Memory B cell (primary cell): Measurements from ENCODE around the gene SLC6A6.

ENCODE experiments used
- ATAC-seq: fragments of 150-1000 bp; cut with Tn5 transposase; 2 replicates; pipeline ENCODE4 v1.10.0; 2021; ENCODE audit warnings: low read depth, mild to moderate bottlenecking, moderate library complexity
- DNase-seq, 2 donors: peaks; one replicate each; pipeline ENCODE4 v3.0.0; 2022; ENCODE audit warnings: low spot score in 2 of 2
- H3K27ac Mint-ChIP-seq: one replicate; pipeline ENCODE4 v1.8.0; 2022; ENCODE audit warnings: mild to moderate bottlenecking, moderate library complexity, mixed read lengths
- H3K27me3 Mint-ChIP-seq: one replicate; pipeline ENCODE4 v1.8.0; 2022; ENCODE audit warnings: mixed read lengths
- H3K36me3 Mint-ChIP-seq: one replicate; pipeline ENCODE4 v1.8.0; 2022; ENCODE audit warnings: mild to moderate bottlenecking, mixed read lengths
- H3K4me1 Mint-ChIP-seq: one replicate; pipeline ENCODE4 v1.8.0; 2022; ENCODE audit warnings: mixed read lengths
- H3K4me3 Mint-ChIP-seq: one replicate; pipeline ENCODE4 v1.8.0; 2022; ENCODE audit warnings: mild to moderate bottlenecking, moderate library complexity, mixed read lengths
- H3K9me3 Mint-ChIP-seq: one replicate; pipeline ENCODE4 v1.8.0; 2022; ENCODE audit warnings: mixed read lengths

SLC6A6 gene

DNA sequence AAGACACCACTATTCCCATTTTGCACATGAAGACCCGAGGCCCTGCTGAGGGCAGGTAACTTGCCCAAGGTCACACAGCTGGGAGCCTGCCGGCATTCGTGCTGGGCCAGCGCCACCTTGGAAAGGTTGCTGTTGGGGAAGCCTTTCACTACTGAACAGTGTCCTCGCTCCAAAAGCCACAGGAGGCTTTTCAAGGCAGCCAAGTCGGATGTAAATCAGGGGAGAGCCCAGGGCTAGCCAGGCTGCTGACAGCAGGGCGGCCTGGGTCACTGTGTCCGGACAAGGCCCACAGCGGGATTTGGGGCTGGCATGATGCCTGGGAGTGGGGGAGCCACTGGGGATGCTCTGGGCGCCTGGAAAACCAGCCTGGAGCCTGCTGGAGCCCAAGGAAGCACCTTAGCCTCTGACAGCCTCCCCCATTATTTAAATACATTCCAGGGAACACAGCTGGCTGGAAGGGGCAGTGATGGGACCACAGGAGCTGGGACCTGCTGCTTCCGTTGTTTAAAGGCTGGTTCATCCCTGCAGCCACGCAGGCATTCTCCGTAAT lies 10.5 kb downstream of the SLC6A6 start:
- H3K9me3 Mint-ChIP-seq: no peaks in the 10 kb centered on the region
- peaks cover 9% of the 10 kb centered on the region for H3K36me3 Mint-ChIP-seq
- ATAC-seq (no peak), DNase-seq (no peak)
- H3K27me3 Mint-ChIP-seq: no peaks in the 10 kb centered on the region
- peaks cover 19% of the 10 kb centered on the region for H3K4me1 Mint-ChIP-seq
- no peak overlapping the region for H3K4me3 Mint-ChIP-seq
- H3K27ac Mint-ChIP-seq: no peak overlapping the region

DNA sequence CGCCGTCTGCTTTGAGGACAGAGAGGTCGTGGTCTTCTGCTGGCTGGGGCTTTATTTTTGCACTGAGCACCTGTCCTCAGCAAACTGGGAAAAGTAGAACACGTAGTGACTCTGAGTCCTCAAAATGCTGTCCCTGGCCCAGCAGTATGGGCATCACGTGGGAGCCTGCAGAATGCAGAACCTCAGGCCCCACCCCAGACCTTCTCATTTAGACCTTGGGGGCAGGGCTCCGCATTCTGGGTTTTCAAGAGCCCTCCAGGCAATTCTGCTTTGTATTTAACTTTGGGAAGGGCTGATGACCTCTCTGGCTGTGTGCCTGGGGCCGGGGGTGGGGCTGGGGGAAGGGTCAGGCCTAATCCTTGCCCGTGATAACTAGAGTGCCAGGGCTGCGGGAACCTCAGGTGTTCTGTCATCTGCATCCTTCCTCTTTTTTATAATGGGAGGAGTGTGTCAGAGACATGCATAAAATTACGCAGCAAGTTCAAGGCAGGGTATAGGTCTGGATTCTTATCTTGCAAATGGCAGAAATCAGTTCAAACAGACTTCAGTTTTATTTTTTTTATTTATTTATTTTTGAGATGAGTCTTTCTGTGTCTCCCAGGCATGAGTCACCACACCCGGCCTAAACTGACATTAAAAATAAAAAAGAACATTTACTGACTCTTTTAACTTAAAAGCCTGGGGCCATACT lies 11.1 kb downstream of the SLC6A6 start:
- H3K9me3 Mint-ChIP-seq: no peaks in the 10 kb centered on the region
- H3K4me1 Mint-ChIP-seq: peaks cover 19% of the 10 kb centered on the region
- DNase-seq (no peak), ATAC-seq (peak; percentile 96)
- H3K4me3 Mint-ChIP-seq: no peak overlapping the region
- no peak overlapping the region for H3K27ac Mint-ChIP-seq
- no peaks in the 10 kb centered on the region for H3K27me3 Mint-ChIP-seq
- peaks cover 11% of the 10 kb centered on the region for H3K36me3 Mint-ChIP-seq

DNA sequence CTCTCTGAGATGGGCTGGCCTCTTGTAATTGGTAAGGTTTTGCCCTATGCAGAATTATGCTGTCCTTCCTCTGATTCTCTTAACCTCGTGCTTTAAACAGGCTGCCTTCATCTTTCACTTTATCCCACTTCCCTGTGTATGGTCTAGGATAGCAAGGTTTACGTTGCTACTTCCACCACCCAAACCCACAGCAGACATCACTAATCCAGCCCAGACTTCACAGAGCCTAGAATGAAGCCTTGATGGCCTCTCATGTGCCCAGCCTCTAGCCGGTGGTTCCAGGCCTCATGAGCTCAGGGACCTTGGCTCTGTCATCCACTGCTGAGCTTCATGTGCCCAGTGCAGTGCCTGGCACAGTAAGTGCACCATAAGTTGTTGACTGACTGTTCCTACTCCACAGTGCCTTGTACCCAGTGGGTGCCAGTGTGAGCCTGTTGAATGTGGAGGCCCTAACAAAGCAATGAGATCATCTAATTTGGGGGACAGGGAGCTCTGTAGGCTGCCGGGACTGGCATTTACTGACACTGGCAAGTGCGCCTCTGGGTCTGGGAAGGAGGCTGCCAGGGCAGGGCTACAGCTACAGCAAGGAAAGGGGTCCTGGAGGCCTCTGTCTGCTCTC lies 12.5 kb downstream of the SLC6A6 start:
- no peak for DNase-seq
- Mint-ChIP-seq H3K27ac (peak overlapping the region; percentile 92), H3K36me3 (peaks cover 11% of the 10 kb centered on the region), H3K9me3 (no peaks in the 10 kb centered on the region), H3K4me1 (peaks cover 24% of the 10 kb centered on the region), H3K27me3 (no peaks in the 10 kb centered on the region), H3K4me3 (no peak overlapping the region)
- ATAC-seq: no peak

DNA sequence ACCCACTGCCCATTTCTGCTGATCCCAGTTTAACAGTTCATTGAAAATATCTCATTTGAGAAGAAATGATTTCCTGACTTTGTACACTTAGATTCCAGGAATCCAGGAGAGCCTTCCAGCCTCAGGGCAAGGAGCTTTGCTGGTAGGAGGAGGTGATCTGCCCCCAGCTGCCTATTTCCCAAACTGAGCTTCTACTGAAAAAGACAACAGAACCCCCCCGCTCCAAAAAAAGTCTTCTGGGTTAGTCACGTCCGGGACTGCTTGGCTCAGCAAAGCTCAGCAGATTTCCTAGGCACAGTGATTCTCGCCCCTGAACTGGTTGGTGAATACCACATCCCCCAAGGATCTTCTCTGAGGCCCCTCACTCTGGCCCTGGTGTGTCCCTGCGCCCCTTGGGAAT lies 13.1 kb downstream of the SLC6A6 start:
- DNase-seq (no peak), ATAC-seq (no peak)
- peaks cover 11% of the 10 kb centered on the region for H3K36me3 Mint-ChIP-seq
- H3K4me1 Mint-ChIP-seq: peaks cover 20% of the 10 kb centered on the region
- H3K27me3 Mint-ChIP-seq: no peaks in the 10 kb centered on the region
- no peak overlapping the region for H3K27ac Mint-ChIP-seq
- no peaks in the 10 kb centered on the region for H3K9me3 Mint-ChIP-seq
- H3K4me3 Mint-ChIP-seq: no peak overlapping the region

DNA sequence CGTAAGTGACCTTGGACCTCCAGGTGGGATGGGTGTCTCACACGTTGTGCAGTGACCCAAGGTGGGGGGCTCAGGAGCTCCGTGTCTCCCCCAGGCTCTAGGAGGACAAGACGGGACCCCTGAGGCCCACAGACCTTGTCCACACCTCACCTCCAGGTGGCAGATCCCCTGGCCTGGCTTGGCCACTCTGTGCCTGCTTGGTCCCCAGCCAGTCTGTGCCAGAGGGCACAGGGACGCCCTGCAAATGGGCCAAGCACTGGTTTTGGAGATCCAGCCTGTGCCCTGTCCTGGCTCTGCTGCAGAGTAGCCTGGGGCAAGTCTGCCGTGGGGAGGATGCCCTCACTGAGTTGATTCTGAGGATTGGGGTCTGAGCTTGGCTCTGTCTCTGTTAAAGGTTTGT lies 14.0 kb downstream of the SLC6A6 start:
- H3K27me3 Mint-ChIP-seq: no peaks in the 10 kb centered on the region
- DNase-seq (no peak), ATAC-seq (no peak)
- no peaks in the 10 kb centered on the region for H3K9me3 Mint-ChIP-seq
- peaks cover 12% of the 10 kb centered on the region for H3K4me1 Mint-ChIP-seq
- H3K36me3 Mint-ChIP-seq: peaks cover 14% of the 10 kb centered on the region
- H3K27ac Mint-ChIP-seq: no peak overlapping the region
- no peak overlapping the region for H3K4me3 Mint-ChIP-seq

DNA sequence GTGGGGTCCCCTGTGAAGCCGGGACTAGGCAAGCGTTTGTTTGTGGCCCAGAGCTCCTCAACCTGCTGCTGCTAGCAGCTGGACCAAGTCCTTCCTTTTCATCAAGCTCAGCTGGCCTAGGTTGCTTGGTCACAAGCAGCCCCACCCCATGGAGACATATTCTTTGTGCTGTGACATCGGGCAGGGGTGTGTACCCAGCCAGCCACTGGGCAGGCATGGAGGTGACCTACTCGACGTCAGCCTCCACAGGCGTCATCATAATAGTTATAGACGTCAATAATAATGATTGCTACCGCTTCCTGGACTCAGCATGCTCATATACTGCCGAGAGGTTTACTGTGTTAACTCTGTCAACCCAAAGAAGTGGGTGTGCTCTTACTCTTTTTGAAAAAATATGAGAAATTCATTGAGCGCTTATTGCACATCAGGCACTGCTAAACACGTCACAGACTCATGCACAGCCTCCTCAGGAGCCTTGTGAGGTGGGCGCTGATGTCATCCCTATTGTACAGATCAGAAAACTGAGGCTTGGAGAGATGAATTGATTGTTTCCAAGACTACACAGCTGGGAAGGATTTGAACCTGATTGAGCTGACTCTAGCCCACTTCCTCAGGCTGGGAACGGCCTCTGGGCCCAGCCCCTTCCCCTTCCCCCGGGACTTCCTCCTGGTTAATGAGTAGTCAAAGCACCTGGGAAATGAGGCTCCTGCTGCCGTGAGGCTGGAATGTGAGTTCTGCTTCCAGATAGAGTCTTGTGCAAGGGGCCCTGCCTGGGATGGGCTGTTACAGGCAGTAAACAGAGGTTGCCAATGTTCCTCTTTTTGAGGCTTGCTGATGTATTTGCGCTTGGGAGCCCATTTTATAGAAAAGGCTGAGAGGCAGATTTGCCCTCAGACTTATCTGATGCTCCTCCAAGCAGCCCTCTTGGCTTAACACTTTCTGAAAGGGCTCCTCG lies 16.2 kb downstream of the SLC6A6 start:
- ATAC-seq (no peak), DNase-seq (no peak)
- Mint-ChIP-seq H3K4me1 (peaks cover 13% of the 10 kb centered on the region), H3K27ac (peak overlapping the region; percentile 51), H3K27me3 (no peaks in the 10 kb centered on the region), H3K4me3 (no peak overlapping the region), H3K9me3 (no peaks in the 10 kb centered on the region), H3K36me3 (peaks cover 14% of the 10 kb centered on the region)

DNA sequence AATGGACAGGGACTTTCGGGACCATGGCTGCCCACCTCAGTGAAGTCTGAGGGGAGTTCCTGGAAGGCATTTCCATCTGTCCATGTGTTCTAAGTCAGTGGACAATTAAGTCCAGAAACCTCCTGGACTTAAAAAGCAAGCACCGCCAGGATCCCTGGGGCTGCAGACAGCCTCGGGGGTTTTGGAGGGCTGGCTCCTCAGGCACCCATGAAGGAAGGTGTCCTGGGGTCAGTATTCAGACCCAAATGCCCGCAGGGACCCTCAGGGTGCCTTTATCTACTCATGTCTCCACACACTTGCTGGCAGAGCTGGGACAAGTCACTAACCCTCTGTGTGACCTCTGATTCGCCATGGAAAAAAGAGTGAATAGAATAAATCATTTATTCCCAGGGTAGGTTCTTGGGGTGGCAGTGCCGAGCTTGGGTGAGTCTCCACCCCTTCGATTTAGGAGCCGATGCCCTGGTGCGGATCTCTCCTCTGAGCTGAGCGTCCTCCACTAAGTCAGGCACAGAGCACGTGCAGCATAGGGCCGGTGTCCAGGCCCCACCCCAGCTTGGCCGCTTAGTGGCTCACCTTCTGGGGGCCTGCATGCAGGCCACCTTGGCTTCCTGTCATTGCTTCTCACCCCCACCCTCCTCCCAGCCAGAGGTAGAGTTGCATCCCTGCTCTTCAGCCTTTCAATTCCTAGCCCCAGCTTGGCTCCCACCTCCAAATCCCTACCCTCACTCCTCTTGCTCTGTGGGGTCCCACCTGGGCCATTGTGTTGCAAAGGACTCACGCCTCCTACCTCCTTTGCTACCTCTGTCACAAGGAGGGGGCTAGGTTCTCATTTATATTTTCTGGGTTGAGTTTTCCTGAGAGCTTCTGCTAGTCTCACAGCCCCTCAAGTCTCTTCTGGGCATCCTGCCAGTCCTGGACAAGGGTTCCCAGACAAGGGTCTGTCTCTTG lies 19.9 kb downstream of the SLC6A6 start:
- DNase-seq (no peak), ATAC-seq (no peak)
- H3K27ac Mint-ChIP-seq: peak overlapping the region; percentile 94
- H3K27me3 Mint-ChIP-seq: no peaks in the 10 kb centered on the region
- H3K4me3 Mint-ChIP-seq: no peak overlapping the region
- no peaks in the 10 kb centered on the region for H3K9me3 Mint-ChIP-seq
- peaks cover 5% of the 10 kb centered on the region for H3K36me3 Mint-ChIP-seq
- peaks cover 37% of the 10 kb centered on the region for H3K4me1 Mint-ChIP-seq

DNA sequence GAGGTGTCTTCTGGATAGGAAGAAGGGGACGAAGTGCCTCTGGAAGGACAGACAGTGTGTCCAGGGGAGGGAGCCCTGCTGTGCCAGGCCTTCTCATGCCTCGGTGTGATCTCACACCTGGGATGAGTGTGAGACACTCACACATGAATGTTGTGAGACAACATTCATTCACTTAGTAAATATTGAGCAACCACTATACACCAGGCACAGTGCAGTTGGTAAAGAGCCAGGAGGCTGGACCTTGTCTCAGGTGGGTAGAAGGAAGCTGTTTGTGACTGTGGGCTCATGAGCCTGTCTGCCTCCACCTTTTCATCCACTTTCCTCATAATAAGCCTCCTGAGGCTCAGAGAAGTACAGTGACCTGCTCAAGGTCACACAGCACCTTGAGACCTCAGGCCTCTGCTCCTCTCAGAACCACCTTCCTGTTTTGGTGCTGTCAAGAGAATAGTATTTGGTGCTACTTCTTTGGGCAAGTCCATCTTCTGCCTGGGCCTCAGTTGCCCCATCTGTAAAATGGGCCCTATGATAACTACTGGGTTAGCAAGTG lies 20.9 kb downstream of the SLC6A6 start:
- peak overlapping the region; percentile 94 for H3K27ac Mint-ChIP-seq
- H3K27me3 Mint-ChIP-seq: no peaks in the 10 kb centered on the region
- H3K36me3 Mint-ChIP-seq: peaks cover 4% of the 10 kb centered on the region
- DNase-seq (no peak), ATAC-seq (no peak)
- no peak overlapping the region for H3K4me3 Mint-ChIP-seq
- H3K9me3 Mint-ChIP-seq: no peaks in the 10 kb centered on the region
- peaks cover 47% of the 10 kb centered on the region for H3K4me1 Mint-ChIP-seq

DNA sequence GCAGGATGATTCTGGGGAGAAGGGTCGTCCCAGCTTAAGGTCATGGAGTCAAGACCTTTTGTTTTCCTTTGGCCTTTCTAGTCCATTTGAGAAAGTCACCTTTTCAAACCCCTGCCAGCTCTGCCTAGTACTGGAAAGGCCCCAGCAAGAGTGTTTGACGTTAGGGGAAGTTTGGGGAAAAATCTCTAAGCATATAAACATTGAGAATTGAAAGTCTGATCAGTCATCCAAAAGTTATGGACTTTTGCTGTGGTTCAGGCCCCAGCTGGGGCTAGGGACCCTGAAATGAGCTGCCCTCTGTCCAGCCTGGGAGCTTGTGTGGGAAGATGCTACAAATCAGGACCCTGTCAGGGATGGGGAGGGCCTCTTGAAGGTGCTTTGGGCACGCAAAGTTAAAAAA lies 21.6 kb downstream of the SLC6A6 start:
- Mint-ChIP-seq H3K9me3 (no peaks in the 10 kb centered on the region), H3K4me1 (peaks cover 51% of the 10 kb centered on the region), H3K36me3 (peaks cover 3% of the 10 kb centered on the region), H3K27me3 (no peaks in the 10 kb centered on the region), H3K27ac (peak overlapping the region; percentile 94), H3K4me3 (peak overlapping the region; percentile 62)
- no peak for DNase-seq
- peak; percentile 12 for ATAC-seq

DNA sequence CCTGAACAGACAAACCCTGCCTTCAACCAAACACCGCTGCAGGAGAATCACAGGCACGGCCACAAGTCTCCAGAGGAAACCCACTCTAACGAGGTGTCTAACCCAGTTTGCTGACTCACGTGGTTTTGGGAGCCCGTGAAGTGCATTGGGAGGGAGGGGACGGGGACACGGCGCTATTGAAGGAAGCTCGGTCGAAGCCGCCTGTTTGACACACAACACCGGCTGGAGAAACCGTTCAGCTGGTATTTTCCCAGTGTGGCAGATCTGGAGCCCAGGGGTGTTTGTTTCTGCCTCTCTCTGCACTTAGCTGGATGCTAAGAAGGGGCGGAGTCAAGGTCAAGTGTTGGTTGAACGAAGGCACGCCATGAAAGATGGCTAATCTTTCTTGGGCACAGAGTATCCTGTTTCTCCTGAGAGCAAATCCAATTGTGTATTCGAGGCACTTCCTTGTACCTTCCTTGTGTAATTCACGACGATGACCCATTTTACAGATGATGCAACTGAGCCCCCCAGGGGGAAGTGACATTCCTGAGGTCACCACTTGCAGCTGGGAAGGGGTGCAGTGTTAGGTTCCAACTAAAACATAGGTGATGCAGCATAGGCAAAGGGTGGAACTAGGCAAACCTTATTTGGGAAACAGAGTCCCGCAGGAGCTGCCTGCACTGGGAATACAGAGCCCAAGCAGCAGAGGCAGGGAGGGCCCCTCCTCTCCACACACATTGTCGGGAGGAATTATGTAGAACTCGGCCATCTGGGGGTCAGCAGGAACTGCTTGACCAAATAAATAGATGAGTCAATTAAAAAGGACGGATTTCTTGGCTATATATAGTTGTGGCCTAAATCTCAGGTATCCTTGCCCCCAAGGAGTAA lies 22.5 kb downstream of the SLC6A6 start:
- Mint-ChIP-seq H3K36me3 (peaks cover 3% of the 10 kb centered on the region), H3K4me1 (peaks cover 59% of the 10 kb centered on the region), H3K27ac (peak overlapping the region; percentile 94), H3K4me3 (peak overlapping the region; percentile 50), H3K27me3 (no peaks in the 10 kb centered on the region), H3K9me3 (no peaks in the 10 kb centered on the region)
- DNase-seq (no peak), ATAC-seq (no peak)

DNA sequence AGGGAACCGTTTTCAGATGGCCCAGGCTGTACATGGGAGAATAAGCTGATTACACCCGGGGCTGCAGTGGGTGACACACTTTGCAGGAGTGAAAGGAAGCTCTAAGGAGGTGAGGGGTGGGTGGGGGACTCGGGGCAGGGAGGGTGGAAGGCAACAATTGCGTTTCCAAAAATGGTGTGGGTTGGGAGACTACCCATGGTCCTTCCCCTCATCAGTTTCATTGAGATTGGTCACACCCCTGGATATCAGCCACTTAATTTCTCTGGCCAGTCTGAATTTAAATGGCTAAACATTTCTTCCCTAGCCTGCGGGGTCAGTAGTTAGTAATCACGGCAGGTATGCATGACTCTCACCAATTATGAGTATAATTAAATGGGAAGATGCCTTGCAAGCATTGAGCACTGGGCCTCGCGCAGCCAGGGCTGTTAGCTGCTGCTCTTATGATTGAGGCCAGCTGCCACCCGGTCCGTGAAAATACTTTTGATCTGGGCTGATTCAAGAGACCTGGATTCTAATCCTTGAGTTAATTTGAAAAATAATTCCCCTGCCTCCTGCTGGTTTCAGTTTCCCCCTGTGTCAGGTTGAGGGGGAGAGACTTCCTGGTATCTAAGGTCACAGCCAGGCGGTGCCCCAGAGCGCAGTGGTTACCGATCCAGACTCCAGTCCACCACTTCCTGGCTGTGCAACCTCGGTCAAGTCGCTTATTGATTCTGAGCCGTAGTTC lies 23.3 kb downstream of the SLC6A6 start:
- Mint-ChIP-seq H3K27ac (peak overlapping the region; percentile 94), H3K9me3 (no peaks in the 10 kb centered on the region), H3K4me1 (peaks cover 62% of the 10 kb centered on the region), H3K27me3 (no peaks in the 10 kb centered on the region), H3K36me3 (peaks cover 2% of the 10 kb centered on the region), H3K4me3 (peak overlapping the region; percentile 73)
- ATAC-seq (peak; percentile 73), DNase-seq (no peak)

DNA sequence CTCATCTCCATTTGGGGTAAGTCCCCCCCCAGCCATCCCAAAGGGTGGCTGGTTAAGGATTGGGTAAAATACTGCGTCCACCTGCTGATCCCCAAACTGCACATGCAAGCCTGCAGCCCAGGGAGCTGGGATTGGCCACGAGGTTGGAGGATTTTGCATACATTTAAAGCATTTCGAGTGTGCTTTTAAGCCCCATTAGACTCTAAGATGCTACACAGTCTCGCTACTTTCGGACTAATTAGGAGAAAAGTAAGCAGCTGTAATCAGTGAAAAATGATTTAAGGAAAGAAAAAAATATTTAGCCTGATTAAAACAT lies 23.9 kb downstream of the SLC6A6 start:
- no peaks in the 10 kb centered on the region for H3K9me3 Mint-ChIP-seq
- peak; percentile 23 for ATAC-seq
- peaks cover 67% of the 10 kb centered on the region for H3K4me1 Mint-ChIP-seq
- peak overlapping the region; percentile 73 for H3K4me3 Mint-ChIP-seq
- H3K36me3 Mint-ChIP-seq: no peaks in the 10 kb centered on the region
- H3K27ac Mint-ChIP-seq: peak overlapping the region; percentile 94
- DNase-seq: no peak
- no peaks in the 10 kb centered on the region for H3K27me3 Mint-ChIP-seq
